Activated CD8-positive, alpha-beta memory T cell treated with anti-CD3 and anti-CD28 coated beads, Interleukin-2, amount 10 ng/mL, durations not matched to agents 7 days and 5 days (primary cell): ENCODE measurements around the gene LRRC37A3. TPM values are rescaled to one million over a fixed set of nuclear protein-coding genes. Genes with fewer than 3 reads are reported as not detected.
"Not testable (repeated sequence)": the region's sequence is repeated elsewhere in the genome, so short reads cannot be mapped to it uniquely, and the experiment has no call there.

Experiments used
- ATAC-seq: fragments of 150-1000 bp; cut with Tn5 transposase; one replicate; pipeline ENCODE4 v1.10.0; 2021; ENCODE audit warnings: moderate library complexity
- CTCF ChIA-PET: fragments of 350-600 bp; sonication (Branson Sonifier 250); formaldehyde crosslinking; loops from one replicate; lab custom pipeline; 2021; ENCODE audit warnings: antibody characterized with exemption; lab: Charles Lee
- DNase-seq: peaks from one replicate; pipeline ENCODE4 v3.0.0-alpha.2; 2020
- H3K27ac Mint-ChIP-seq: one replicate; pipeline ENCODE4 v1.8.0; 2021; ENCODE audit warnings: mild to moderate bottlenecking, mixed read lengths
- H3K27me3 Mint-ChIP-seq: one replicate; pipeline ENCODE4 v1.8.0; 2021; ENCODE audit warnings: mixed read lengths
- H3K36me3 Mint-ChIP-seq: one replicate; pipeline ENCODE4 v1.8.0; 2021; ENCODE audit warnings: mild to moderate bottlenecking, mixed read lengths
- H3K4me1 Mint-ChIP-seq: one replicate; pipeline ENCODE4 v1.8.0; 2021; ENCODE audit warnings: mixed read lengths
- H3K4me3 Mint-ChIP-seq: one replicate; pipeline ENCODE4 v1.8.0; 2021; ENCODE audit warnings: mild to moderate bottlenecking, moderate library complexity, mixed read lengths
- H3K9me3 Mint-ChIP-seq: one replicate; pipeline ENCODE4 v1.8.0; 2022; ENCODE audit warnings: low read depth, mixed read lengths
- total RNA-seq, 2 experiments: library from RNA; stranded (reverse); gene quantifications; one replicate each; pipeline ENCODE4 v1.2.3, GENCODE V29; 2021

Gene LRRC37A3
- total RNA-seq, 2 experiments from 2014 or later, result 12.6 to 22.5 TPM

- ATAC-seq, result peak; percentile 81
- DNase-seq, result peak; percentile 68
- Mint-ChIP-seq H3K27me3 (peaks cover 9% of the 10 kb centered on the region), H3K36me3 (no peaks in the 10 kb centered on the region), H3K4me1 (peaks cover 20% of the 10 kb centered on the region), H3K9me3 (no peaks in the 10 kb centered on the region), H3K4me3 (no peak overlapping the region), H3K27ac (peak overlapping the region; percentile 58)
- CTCF ChIA-PET, result interaction anchor here (0.6 to 2.0 kb wide), 13 partner anchors 12 to 520 kb away, joined by 3 to 8 read pairs (median 4); partner anchors contain the start of genes CEP95 and LRRC37A3
Observed at GRCh38 chr17:64938925-64939474, 19.7 kb upstream of the LRRC37A3 start.

GRCh38 chr17:64938290-64938689, 19.0 kb upstream of the LRRC37A3 start:
- peak; percentile 43 for ATAC-seq
- peak overlapping the region; percentile 26 for H3K27ac Mint-ChIP-seq
- no peak for DNase-seq
- H3K9me3 Mint-ChIP-seq, result no peaks in the 10 kb centered on the region
- H3K4me3 Mint-ChIP-seq, result no peak overlapping the region
- CTCF ChIA-PET, result interaction anchor here (0.6 to 2.0 kb wide), 13 partner anchors 11 to 520 kb away, joined by 3 to 8 read pairs (median 4); partner anchors contain the start of gene CEP95
- peaks cover 20% of the 10 kb centered on the region for H3K4me1 Mint-ChIP-seq
- H3K27me3 Mint-ChIP-seq, result peaks cover 9% of the 10 kb centered on the region
- no peaks in the 10 kb centered on the region for H3K36me3 Mint-ChIP-seq

GRCh38 chr17:64936117-64936516, 16.8 kb upstream of the LRRC37A3 start:
- DNase-seq (no peak), ATAC-seq (no peak)
- Mint-ChIP-seq H3K27me3 (no peaks in the 10 kb centered on the region), H3K4me3 (no peak overlapping the region), H3K9me3 (no peaks in the 10 kb centered on the region), H3K4me1 (peaks cover 20% of the 10 kb centered on the region), H3K27ac (no peak overlapping the region), H3K36me3 (no peaks in the 10 kb centered on the region)
- CTCF ChIA-PET, result no interaction called here

- CTCF ChIA-PET, DNase-seq, H3K27me3 Mint-ChIP-seq, H3K4me3 Mint-ChIP-seq, H3K9me3 Mint-ChIP-seq, ATAC-seq, H3K36me3 Mint-ChIP-seq, H3K27ac Mint-ChIP-seq: not testable (repeated sequence)
- H3K4me1 Mint-ChIP-seq, result peaks cover 23% of the 10 kb centered on the region
Observed at GRCh38 chr17:64934284-64934778, 15.1 kb upstream of the LRRC37A3 start.

GRCh38 chr17:64932850-64933249, 13.6 kb upstream of the LRRC37A3 start:
- H3K36me3 Mint-ChIP-seq, ATAC-seq, DNase-seq, H3K4me1 Mint-ChIP-seq, H3K27me3 Mint-ChIP-seq, H3K9me3 Mint-ChIP-seq, H3K27ac Mint-ChIP-seq, H3K4me3 Mint-ChIP-seq, CTCF ChIA-PET: not testable (repeated sequence)

GRCh38 chr17:64930374-64930773, 11.1 kb upstream of the LRRC37A3 start:
- H3K9me3 Mint-ChIP-seq, H3K27me3 Mint-ChIP-seq, H3K4me3 Mint-ChIP-seq, ATAC-seq, H3K27ac Mint-ChIP-seq, H3K36me3 Mint-ChIP-seq, DNase-seq: not testable (repeated sequence)
- H3K4me1 Mint-ChIP-seq, result peaks cover 13% of the 10 kb centered on the region
- CTCF ChIA-PET, result interaction anchor here (2.3 kb wide), 1 partner anchor 31 kb away, joined by 10 read pairs; no protein-coding TSS in a partner anchor

GRCh38 chr17:64929419-64930209, 10.3 kb upstream of the LRRC37A3 start:
- peak; percentile 50 for ATAC-seq
- CTCF ChIA-PET, result interaction anchor here (2.3 kb wide), 1 partner anchor 32 kb away, joined by 10 read pairs; no protein-coding TSS in a partner anchor

GRCh38 chr17:64928701-64929100, 9.4 kb upstream of the LRRC37A3 start:
- H3K9me3 Mint-ChIP-seq, ATAC-seq, H3K36me3 Mint-ChIP-seq, H3K27ac Mint-ChIP-seq, H3K27me3 Mint-ChIP-seq, H3K4me3 Mint-ChIP-seq, DNase-seq: not testable (repeated sequence)
- peaks cover 13% of the 10 kb centered on the region for H3K4me1 Mint-ChIP-seq
- CTCF ChIA-PET, result interaction anchor here (2.3 kb wide), 1 partner anchor 32 kb away, joined by 10 read pairs; no protein-coding TSS in a partner anchor

More at GRCh38 chr17:64929419-64930209, 10.3 kb upstream of the LRRC37A3 start:
- not testable (repeated sequence) for H3K36me3 Mint-ChIP-seq, H3K27me3 Mint-ChIP-seq, H3K4me3 Mint-ChIP-seq, DNase-seq, H3K27ac Mint-ChIP-seq, H3K9me3 Mint-ChIP-seq
- peaks cover 13% of the 10 kb centered on the region for H3K4me1 Mint-ChIP-seq

GRCh38 chr17:64927444-64927843, 8.2 kb upstream of the LRRC37A3 start:
- peak; percentile 75 for DNase-seq
- CTCF ChIA-PET, result interaction anchor here (0.7 to 0.9 kb wide), 4 partner anchors 11 to 173 kb away, joined by 3 to 6 read pairs (median 4); no protein-coding TSS in a partner anchor
- Mint-ChIP-seq H3K27ac (peak overlapping the region; percentile 7), H3K4me1 (peaks cover 23% of the 10 kb centered on the region)
- not testable (repeated sequence) for H3K36me3 Mint-ChIP-seq, H3K27me3 Mint-ChIP-seq, H3K9me3 Mint-ChIP-seq, H3K4me3 Mint-ChIP-seq
- ATAC-seq, result peak; percentile 87

GRCh38 chr17:64926430-64926829, 7.2 kb upstream of the LRRC37A3 start:
- not testable (repeated sequence) for H3K27ac Mint-ChIP-seq, ATAC-seq, H3K9me3 Mint-ChIP-seq, H3K27me3 Mint-ChIP-seq, DNase-seq, H3K4me3 Mint-ChIP-seq, H3K36me3 Mint-ChIP-seq
- H3K4me1 Mint-ChIP-seq, result peaks cover 23% of the 10 kb centered on the region
- CTCF ChIA-PET, result interaction anchor here (0.8 kb wide), 1 partner anchor 151 kb away, joined by 3 read pairs; no protein-coding TSS in a partner anchor

- not testable (repeated sequence) for H3K36me3 Mint-ChIP-seq, H3K4me3 Mint-ChIP-seq, ATAC-seq, DNase-seq, H3K27ac Mint-ChIP-seq, H3K9me3 Mint-ChIP-seq, H3K27me3 Mint-ChIP-seq
- CTCF ChIA-PET, result interaction anchor here (0.9 to 1.1 kb wide), 2 partner anchors 15 to 37 kb away, joined by 3 read pairs; no protein-coding TSS in a partner anchor
- peaks cover 26% of the 10 kb centered on the region for H3K4me1 Mint-ChIP-seq
Observed at GRCh38 chr17:64925244-64925643, 6.0 kb upstream of the LRRC37A3 start.

GRCh38 chr17:64923051-64923568, 3.8 kb upstream of the LRRC37A3 start:
- not testable (repeated sequence) for DNase-seq, H3K9me3 Mint-ChIP-seq, H3K36me3 Mint-ChIP-seq, ATAC-seq, H3K4me3 Mint-ChIP-seq, H3K27ac Mint-ChIP-seq, H3K27me3 Mint-ChIP-seq
- peaks cover 30% of the 10 kb centered on the region for H3K4me1 Mint-ChIP-seq
- CTCF ChIA-PET, result interaction anchor here (1.2 kb wide), 1 partner anchor 259 kb away, joined by 3 read pairs; no protein-coding TSS in a partner anchor
